Smooth muscle cell (in vitro differentiated cells): ENCODE results near the gene SVIP. TPM values are rescaled to one million over a fixed set of nuclear protein-coding genes. Genes with fewer than 3 reads are reported as not detected.

Experiments
- DNase-seq: peaks from one replicate; lab custom pipeline; 2025; ENCODE audit not compliant: unreplicated experiment; lab: John Stamatoyannopoulos, UW
- H2AFZ ChIP-seq: fragments of 200-600 bp; sonication (generic); 2 replicates; pipeline ENCODE4 v1.6.0; 2016; ENCODE audit warnings: antibody characterized with exemption, low read depth, mild to moderate bottlenecking
- H3F3A ChIP-seq: fragments of 200-600 bp; sonication (generic); 2 replicates; pipeline ENCODE4 v1.6.0; 2017; ENCODE audit warnings: antibody characterized with exemption, low read depth
- H3K27ac ChIP-seq: fragments of 200-600 bp; sonication (generic); 2 replicates; pipeline ENCODE4 v1.5.1; 2016; ENCODE audit warnings: low read depth, mild to moderate bottlenecking
- H3K27me3 ChIP-seq: fragments of 200-600 bp; sonication (generic); 2 replicates; pipeline ENCODE4 v1.6.1; 2016; ENCODE audit warnings: low read depth, mild to moderate bottlenecking
- H3K36me3 ChIP-seq: fragments of 200-600 bp; sonication (generic); 2 replicates; pipeline ENCODE4 v1.5.1; 2016; ENCODE audit warnings: low read depth
- H3K4me1 ChIP-seq: fragments of 200-600 bp; sonication (generic); 2 replicates; pipeline ENCODE4 v1.5.1; 2016; ENCODE audit warnings: low read depth
- H3K4me2 ChIP-seq: fragments of 200-600 bp; sonication (generic); 2 replicates; pipeline ENCODE4 v1.6.0; 2016; ENCODE audit warnings: mild to moderate bottlenecking
- H3K4me3 ChIP-seq: fragments of 200-600 bp; sonication (generic); 2 replicates; pipeline ENCODE4 v1.5.1; 2016; ENCODE audit warnings: mild to moderate bottlenecking
- H3K79me2 ChIP-seq: fragments of 200-600 bp; sonication (generic); 2 replicates; pipeline ENCODE4 v1.6.0; 2016; ENCODE audit warnings: low read depth, mild to moderate bottlenecking
- H3K9ac ChIP-seq: fragments of 200-600 bp; sonication (generic); 2 replicates; pipeline ENCODE4 v1.6.0; 2016; ENCODE audit warnings: low read depth
- H3K9me3 ChIP-seq: fragments of 200-600 bp; sonication (generic); replicated peaks from 2 replicates; pipeline ENCODE4 v1.5.1; 2016; ENCODE audit warnings: low read depth
- H4K20me1 ChIP-seq: fragments of 200-600 bp; sonication (generic); 2 replicates; pipeline ENCODE4 v1.6.0; 2016; ENCODE audit warnings: low read depth
- CTCF ChIP-seq: fragments of 200-600 bp; sonication (generic); IDR thresholded peaks from 2 replicates; pipeline ENCODE4 v1.5.1; 2017; ENCODE audit warnings: borderline replicate concordance, mild to moderate bottlenecking, antibody characterized with exemption; ENCODE audit not compliant: insufficient read depth, poor library complexity, severe bottlenecking
- WGBS: methylation state at CpG from one replicate; pipeline ENCODE4 v1.1.7; 2016; ENCODE audit warnings: low lambda C conversion rate; 5-methylcytosine and 5-hydroxymethylcytosine counted together
- polyA plus RNA-seq: library from polyadenylated mRNA; unstranded; fragments of >200 nt; fragmentation: Nextera tagmentation; extraction: Ambion mirVana; gene quantifications from 2 replicates; pipeline ENCODE4 v1.2.1, GENCODE V29; 2016
- total RNA-seq: library from RNA; depleted of rRNA; stranded (reverse); fragments of >200 nt; gene quantifications from 2 replicates; pipeline ENCODE4 v1.2.3, GENCODE V29; 2014

Gene SVIP
- total and polyA plus RNA-seq, 2 experiments from 2014 or later = 1.1 to 1.3 TPM

- no peaks in the 10 kb centered on the region for H3K36me3 ChIP-seq
- no peak overlapping the region for H3K27ac ChIP-seq
- H3F3A ChIP-seq = no peaks in the 10 kb centered on the region
- no peak overlapping the region for H2AFZ ChIP-seq
- 20% methylated on average over 2 of the region's 2 CpGs for WGBS
- H3K9ac ChIP-seq = no peak overlapping the region
- no peaks in the 10 kb centered on the region for H3K4me1 ChIP-seq
- H3K79me2 ChIP-seq = no peaks in the 10 kb centered on the region
- no peaks in the 10 kb centered on the region for H3K9me3 ChIP-seq
- H3K4me3 ChIP-seq = no peak overlapping the region
- TF ChIP-seq CTCF = peak; percentile 91
- no peaks in the 10 kb centered on the region for H3K27me3 ChIP-seq
- H3K4me2 ChIP-seq = no peak overlapping the region
- no peak for DNase-seq
- H4K20me1 ChIP-seq = no peaks in the 10 kb centered on the region
Measured at GRCh38 chr11:22875869-22876473, 46.4 kb upstream of the SVIP start.

- Histone ChIP-seq H3K4me1 (no peaks in the 10 kb centered on the region), H2AFZ (no peak overlapping the region), H3K4me2 (no peak overlapping the region), H3K27ac (no peak overlapping the region), H3K27me3 (no peaks in the 10 kb centered on the region), H4K20me1 (no peaks in the 10 kb centered on the region), H3F3A (no peaks in the 10 kb centered on the region), H3K9me3 (no peaks in the 10 kb centered on the region), H3K36me3 (no peaks in the 10 kb centered on the region), H3K9ac (no peak overlapping the region), H3K4me3 (no peak overlapping the region), H3K79me2 (no peaks in the 10 kb centered on the region)
- TF ChIP-seq CTCF = no peak
- WGBS = 94% methylated on average over 3 of the region's 3 CpGs
- no peak for DNase-seq
Measured at GRCh38 chr11:22869325-22869724, 39.7 kb upstream of the SVIP start.

GRCh38 chr11:22860241-22860640 lies 30.6 kb upstream of the SVIP start, which contains the start of gene CCDC179:
Gene CCDC179 (minus strand): TSS chr11:22860474. CDS start chr11:22860421, 53 bp downstream.
- H3K27ac ChIP-seq = no peak within 1 kb of the TSS
- no peaks in the 10 kb centered on the region for H3K27me3 ChIP-seq
- no peak within 1 kb of the TSS for H2AFZ ChIP-seq
- TF ChIP-seq CTCF = no peak
- H3K36me3 ChIP-seq = no peaks in the 10 kb centered on the region
- H3F3A ChIP-seq = no peaks in the 10 kb centered on the region
- 94% methylated on average over 4 of the region's 4 CpGs for WGBS
- H4K20me1 ChIP-seq = no peaks in the 10 kb centered on the region
- DNase-seq = no peak
- H3K4me3 ChIP-seq = no peak within 1 kb of the TSS
- H3K9me3 ChIP-seq = no peaks in the 10 kb centered on the region
- no peak within 1 kb of the TSS for H3K4me2 ChIP-seq
- H3K4me1 ChIP-seq = no peaks in the 10 kb centered on the region
- H3K79me2 ChIP-seq = no peaks in the 10 kb centered on the region
- H3K9ac ChIP-seq = no peak within 1 kb of the TSS

- no peak for TF ChIP-seq CTCF
- no peaks in the 10 kb centered on the region for H3K79me2 ChIP-seq
- WGBS = 82% methylated on average over 6 of the region's 6 CpGs
Measured at GRCh38 chr11:22859756-22860155, 30.2 kb upstream of the SVIP start.

More at GRCh38 chr11:22859756-22860155, 30.2 kb upstream of the SVIP start:
- Histone ChIP-seq H2AFZ (no peak overlapping the region), H3K27me3 (no peaks in the 10 kb centered on the region), H3K4me1 (no peaks in the 10 kb centered on the region), H3K9ac (no peak overlapping the region), H3K4me3 (no peak overlapping the region), H4K20me1 (no peaks in the 10 kb centered on the region), H3K9me3 (no peaks in the 10 kb centered on the region), H3F3A (no peaks in the 10 kb centered on the region), H3K27ac (no peak overlapping the region), H3K36me3 (no peaks in the 10 kb centered on the region), H3K4me2 (no peak overlapping the region)
- DNase-seq = no peak
